MM.1S (cell line): ENCODE measurements around the gene PHLDA1.

Experiments used
- DNase-seq: peaks from one replicate; pipeline ENCODE4 v3.0.0-alpha.2; 2015
- H2AFZ ChIP-seq: fragments of 300-600 bp; sonication (generic); 2 replicates; pipeline ENCODE4 v1.6.0; 2016; ENCODE audit warnings: antibody characterized with exemption, low read length
- H3F3A ChIP-seq: fragments of 300-600 bp; sonication (generic); 2 replicates; pipeline ENCODE4 v1.6.1; 2016; ENCODE audit warnings: mild to moderate bottlenecking, antibody characterized with exemption, low read length, moderate library complexity, mixed read lengths; ENCODE audit not compliant: insufficient read depth
- H3K27ac ChIP-seq: fragments of 300-600 bp; sonication (generic); 2 replicates; pipeline ENCODE4 v1.5.1; 2016; ENCODE audit warnings: mild to moderate bottlenecking, low read length
- H3K27me3 ChIP-seq: fragments of 300-600 bp; sonication (generic); replicated peaks from 2 replicates; pipeline ENCODE4 v1.6.0; 2016; ENCODE audit warnings: low read length; ENCODE audit not compliant: insufficient read depth
- H3K36me3 ChIP-seq: fragments of 300-600 bp; sonication (generic); replicated peaks from 2 replicates; pipeline ENCODE4 v1.6.1; 2016; ENCODE audit warnings: mild to moderate bottlenecking, low read length, mixed read lengths; ENCODE audit not compliant: insufficient read depth
- H3K4me1 ChIP-seq: fragments of 300-600 bp; sonication (generic); 2 replicates; pipeline ENCODE4 v1.6.1; 2016; ENCODE audit warnings: low read length, mixed read lengths
- H3K4me2 ChIP-seq: fragments of 300-600 bp; sonication (generic); 2 replicates; pipeline ENCODE4 v1.6.0; 2016; ENCODE audit warnings: low read depth, low read length
- H3K4me3 ChIP-seq: fragments of 300-600 bp; sonication (generic); 2 replicates; pipeline ENCODE4 v1.5.1; 2016; ENCODE audit warnings: low read length, mixed read lengths
- H3K79me2 ChIP-seq: fragments of 300-600 bp; sonication (generic); 2 replicates; pipeline ENCODE4 v1.6.1; 2016; ENCODE audit warnings: mixed run types, low read length, mixed read lengths
- H3K9ac ChIP-seq: fragments of 300-600 bp; sonication (generic); 2 replicates; pipeline ENCODE4 v1.6.1; 2016; ENCODE audit warnings: low read length, mixed read lengths
- H3K9me2 ChIP-seq: fragments of 300-600 bp; sonication (generic); replicated peaks from 2 replicates; pipeline ENCODE4 v1.6.1; 2016; ENCODE audit warnings: mild to moderate bottlenecking, low read length, mixed read lengths; ENCODE audit not compliant: insufficient read depth
- H3K9me3 ChIP-seq: fragments of 300-600 bp; sonication (generic); replicated peaks from 2 replicates; pipeline ENCODE4 v1.6.1; 2016; ENCODE audit warnings: mild to moderate bottlenecking, low read length, mixed read lengths; ENCODE audit not compliant: insufficient read depth
- H4K20me1 ChIP-seq: fragments of 300-600 bp; sonication (generic); 2 replicates; pipeline ENCODE4 v1.6.1; 2016; ENCODE audit warnings: mild to moderate bottlenecking, low read length, moderate library complexity, mixed read lengths; ENCODE audit not compliant: insufficient read depth
- CTCF ChIP-seq: fragments of 300-600 bp; sonication (generic); IDR thresholded peaks from 2 replicates; pipeline ENCODE4 v1.5.1; 2016; ENCODE audit warnings: antibody characterized with exemption, low read length, mixed read lengths
- EZH2 ChIP-seq: fragments of 300-600 bp; sonication (generic); optimal IDR thresholded peaks from 2 replicates; pipeline ENCODE3; 2017; ENCODE audit warnings: low read depth, mild to moderate bottlenecking, antibody characterized with exemption, low read length, mixed read lengths
- EZH2phosphoT487 ChIP-seq: fragments of 300-600 bp; sonication (generic); IDR thresholded peaks from 2 replicates; pipeline ENCODE4 v1.6.1; 2018; ENCODE audit warnings: antibody characterized with exemption, low read length

PHLDA1 gene

DNA sequence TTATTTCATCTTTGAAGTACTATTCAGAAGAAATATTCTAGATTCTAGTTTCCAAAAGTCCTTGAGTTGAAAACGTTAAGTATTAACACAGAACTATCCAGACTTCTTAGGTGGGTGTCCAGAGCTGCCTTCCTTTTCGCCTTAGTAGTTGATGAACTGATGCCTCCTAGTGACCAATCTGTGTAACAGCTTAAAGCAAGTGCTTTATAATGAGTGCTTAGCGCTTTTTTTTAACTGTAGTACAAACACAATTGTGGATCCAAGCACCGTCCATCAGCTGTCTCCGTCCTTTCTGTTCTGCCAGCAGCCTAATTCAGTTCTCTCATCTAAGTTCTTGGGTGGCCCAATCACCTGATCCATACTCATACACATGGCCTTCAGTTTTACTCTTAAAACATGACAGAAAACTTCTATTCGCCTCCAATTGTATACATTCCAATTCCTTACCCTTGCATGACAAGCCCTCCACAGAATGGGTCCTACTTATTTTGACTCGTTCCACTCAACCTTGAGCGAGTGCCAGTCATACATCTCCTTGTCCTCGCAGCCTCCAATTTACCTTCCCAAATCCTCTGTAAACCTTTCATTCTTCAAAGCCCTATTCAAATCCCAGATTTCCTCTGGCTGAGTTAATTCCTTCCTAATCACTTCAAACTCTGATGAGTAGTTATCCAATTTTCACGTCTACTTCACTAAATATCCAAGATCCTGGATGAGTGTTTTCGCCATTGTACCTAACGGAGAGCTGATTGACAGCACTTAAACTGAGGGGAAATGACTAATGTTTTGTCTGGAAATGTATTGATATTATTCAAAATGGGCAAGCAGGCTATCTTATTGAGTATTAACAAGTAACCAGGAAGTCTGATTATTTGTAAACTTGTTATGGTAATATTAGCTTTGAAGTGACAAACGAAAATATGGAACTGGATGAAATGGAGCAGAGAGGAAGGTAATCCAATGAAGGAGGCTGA, 5.8 kb upstream of the PHLDA1 start:
- Histone ChIP-seq H3K4me1 (peaks cover 7% of the 10 kb centered on the region), H3K9me3 (no peaks in the 10 kb centered on the region), H3K4me2 (no peak overlapping the region), H3K4me3 (no peak overlapping the region), H3F3A (peaks cover 19% of the 10 kb centered on the region), H3K27ac (no peak overlapping the region), H3K36me3 (no peaks in the 10 kb centered on the region), H3K9ac (no peak overlapping the region), H2AFZ (no peak overlapping the region), H4K20me1 (no peaks in the 10 kb centered on the region; the same call in 1 of the 2 replicates), H3K27me3 (no peaks in the 10 kb centered on the region), H3K79me2 (no peaks in the 10 kb centered on the region), H3K9me2 (no peaks in the 10 kb centered on the region)
- TF ChIP-seq CTCF (peak; percentile 82), EZH2phosphoT487 (no peak)
- DNase-seq = peak; percentile 80

DNA sequence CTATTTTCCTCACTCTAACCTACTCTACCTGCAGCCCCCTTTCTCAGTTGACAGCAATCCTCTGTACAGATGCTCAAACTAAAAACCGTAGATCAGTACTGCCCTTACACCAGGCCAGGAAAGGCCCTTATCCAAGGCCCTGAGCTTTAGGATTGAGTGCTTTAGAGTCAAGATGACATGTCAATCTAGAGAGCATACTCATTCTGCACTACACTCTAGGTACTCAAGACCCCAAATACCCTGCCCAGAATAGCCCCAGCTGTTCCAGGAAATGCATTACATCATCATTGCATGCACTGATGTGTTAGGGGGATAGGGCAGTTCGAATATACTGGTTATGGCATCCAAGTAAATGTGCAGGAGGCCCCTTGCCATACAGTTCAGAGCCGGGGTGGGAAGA, 3.5 kb upstream of the PHLDA1 start:
- Histone ChIP-seq H3K9me2 (no peaks in the 10 kb centered on the region), H3K27ac (no peak overlapping the region), H3K79me2 (peaks cover 16% of the 10 kb centered on the region), H3K9ac (no peak overlapping the region), H3K4me1 (peaks cover 7% of the 10 kb centered on the region), H3K36me3 (no peaks in the 10 kb centered on the region), H3K4me2 (no peak overlapping the region), H3F3A (peaks cover 28% of the 10 kb centered on the region), H3K27me3 (no peaks in the 10 kb centered on the region), H3K9me3 (no peaks in the 10 kb centered on the region), H3K4me3 (no peak overlapping the region), H4K20me1 (no peaks in the 10 kb centered on the region; the same call in 1 of the 2 replicates), H2AFZ (no peak overlapping the region)
- no peak for DNase-seq
- TF ChIP-seq EZH2phosphoT487 (no peak), EZH2 (no peak), CTCF (no peak)

GRCh38 chr12:76033081-76034011, 1.8 kb upstream of the PHLDA1 start:
- H3K4me1 ChIP-seq = peaks cover 17% of the 10 kb centered on the region
- peaks cover 26% of the 10 kb centered on the region for H3F3A ChIP-seq
- H3K9me2 ChIP-seq = no peaks in the 10 kb centered on the region
- H3K27ac ChIP-seq = peak overlapping the region; percentile 90; the same call in 1 of the 2 replicates
- H3K79me2 ChIP-seq = peaks cover 33% of the 10 kb centered on the region
- no peaks in the 10 kb centered on the region for H3K36me3 ChIP-seq
- no peak for DNase-seq
- H4K20me1 ChIP-seq = no peaks in the 10 kb centered on the region
- TF ChIP-seq EZH2phosphoT487 (no peak), CTCF (no peak), EZH2 (no peak)
- H3K9me3 ChIP-seq = no peaks in the 10 kb centered on the region
- H2AFZ ChIP-seq = no peak overlapping the region
- peak overlapping the region; percentile 96 for H3K4me3 ChIP-seq
- peak overlapping the region; percentile 90 for H3K4me2 ChIP-seq
- peak overlapping the region; percentile 94; the same call in 1 of the 2 replicates for H3K9ac ChIP-seq
- no peaks in the 10 kb centered on the region for H3K27me3 ChIP-seq
